Mucosa of descending colon (tissue), 3 donors: ENCODE data around the gene SLAMF1. TPM values are rescaled to one million over a fixed set of nuclear protein-coding genes. Genes with fewer than 3 reads are reported as not detected.

Source experiments
- ATAC-seq: fragments of 200-7000 bp; cut with Tn5 transposase; one replicate; pipeline ENCODE4 v1.9.1; 2020; ENCODE audit warnings: mild to moderate bottlenecking, moderate library complexity
- DNase-seq, 3 donors: peaks; one replicate each; pipeline ENCODE4 v3.0.0-alpha.2; 2020
- H3K36me3 ChIP-seq: fragments of 200-600 bp; one replicate; pipeline ENCODE4 v1.8.0; 2021; ENCODE audit warnings: low read depth, mild to moderate bottlenecking
- H3K4me1 ChIP-seq: fragments of 200-600 bp; one replicate; pipeline ENCODE4 v1.8.0; 2021; ENCODE audit warnings: low read depth, mild to moderate bottlenecking
- H3K4me3 ChIP-seq: fragments of 200-600 bp; one replicate; pipeline ENCODE4 v1.8.0; 2021; ENCODE audit warnings: mild to moderate bottlenecking
- H3K9me3 ChIP-seq: fragments of 200-600 bp; one replicate; pipeline ENCODE4 v1.8.0; 2021; ENCODE audit warnings: mild to moderate bottlenecking
- intact Hi-C, 2 donors: fragments of 100-400 bp; cut with DNase I in 1 of 2; cut with micrococcal nuclease in 1 of 2; formaldehyde crosslinking; loops; one replicate each; pipeline versions ENCODE4 v1.11.0 to v1.11.1; 2022; cut with DNase I, micrococcal nuclease
- total RNA-seq, 3 donors: library from RNA; stranded (reverse); fragmentation: NEBNext Ultra II Directional in 2 of 3; extraction: Animal tissue kit (Norgen Biotek cat#: 25700) in 2 of 3; gene quantifications; one replicate each; pipeline versions ENCODE4 v1.2.1 to v1.2.4, GENCODE V29; 2021 to 2023
- TF ChIP-seq, protein P1 (sequence below): fragments of 200-600 bp; IDR thresholded peaks from one replicate; pipeline ENCODE4 v1.8.0; 2022; ENCODE audit warnings: antibody characterized with exemption, mild to moderate bottlenecking
- donor health status: DM: no; HTN: no; CAD: no; lungs with moderate emphysema.
- donor health status: DM: no; HTN: no; CAD: no.
- donor health status: DM: no; HTN: yes; CAD: no.

The SLAMF1 gene
- total RNA-seq, 3 donors from 2014 or later: 1.1 to 2.2 (median 1.6) TPM

DNA sequence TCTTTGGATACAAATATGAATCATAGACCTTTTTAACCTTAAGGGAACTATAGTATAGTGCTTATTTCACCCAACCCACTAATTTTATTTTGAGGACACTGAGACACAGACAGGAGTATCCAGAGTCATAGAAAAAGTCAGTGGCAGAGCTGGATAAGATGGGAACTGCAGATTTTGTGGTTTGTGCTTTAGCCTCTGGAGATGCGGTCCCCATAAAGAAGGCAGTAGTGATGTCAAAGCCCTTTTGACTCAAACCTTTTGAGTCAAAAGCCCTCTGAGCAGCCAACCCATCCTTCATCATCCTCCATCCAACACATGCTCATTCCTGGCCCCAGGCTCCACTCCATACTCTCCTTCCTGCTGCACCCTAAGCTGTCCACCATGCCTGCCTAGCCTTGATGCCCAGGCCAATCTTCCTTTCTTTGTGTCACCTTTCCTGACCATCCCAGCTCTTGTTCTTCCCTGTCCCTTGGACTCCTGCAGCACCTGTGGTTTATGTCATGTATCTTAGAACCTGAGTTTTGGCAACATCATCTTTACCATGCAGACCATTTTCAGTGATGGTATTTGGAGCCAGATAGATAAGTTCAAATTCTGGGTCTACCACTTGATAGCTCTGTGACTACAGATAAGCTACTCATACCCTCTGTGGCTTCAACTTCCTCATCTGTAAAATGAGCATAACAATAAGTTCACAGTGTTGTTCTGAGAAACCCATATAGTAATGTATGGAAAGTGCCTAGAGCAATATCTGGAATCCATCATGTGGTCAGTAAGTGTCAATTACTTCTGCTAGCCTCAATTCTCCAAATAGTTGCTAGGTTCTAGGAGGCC, 20.1 kb downstream of the SLAMF1 start:
- intact Hi-C loops: no loop called here
- Histone ChIP-seq H3K4me1 (no peaks in the 10 kb centered on the region), H3K36me3 (no peaks in the 10 kb centered on the region), H3K4me3 (no peak overlapping the region), H3K9me3 (no peaks in the 10 kb centered on the region)
- DNase-seq: no peak
- TF ChIP-seq, protein P1, sequence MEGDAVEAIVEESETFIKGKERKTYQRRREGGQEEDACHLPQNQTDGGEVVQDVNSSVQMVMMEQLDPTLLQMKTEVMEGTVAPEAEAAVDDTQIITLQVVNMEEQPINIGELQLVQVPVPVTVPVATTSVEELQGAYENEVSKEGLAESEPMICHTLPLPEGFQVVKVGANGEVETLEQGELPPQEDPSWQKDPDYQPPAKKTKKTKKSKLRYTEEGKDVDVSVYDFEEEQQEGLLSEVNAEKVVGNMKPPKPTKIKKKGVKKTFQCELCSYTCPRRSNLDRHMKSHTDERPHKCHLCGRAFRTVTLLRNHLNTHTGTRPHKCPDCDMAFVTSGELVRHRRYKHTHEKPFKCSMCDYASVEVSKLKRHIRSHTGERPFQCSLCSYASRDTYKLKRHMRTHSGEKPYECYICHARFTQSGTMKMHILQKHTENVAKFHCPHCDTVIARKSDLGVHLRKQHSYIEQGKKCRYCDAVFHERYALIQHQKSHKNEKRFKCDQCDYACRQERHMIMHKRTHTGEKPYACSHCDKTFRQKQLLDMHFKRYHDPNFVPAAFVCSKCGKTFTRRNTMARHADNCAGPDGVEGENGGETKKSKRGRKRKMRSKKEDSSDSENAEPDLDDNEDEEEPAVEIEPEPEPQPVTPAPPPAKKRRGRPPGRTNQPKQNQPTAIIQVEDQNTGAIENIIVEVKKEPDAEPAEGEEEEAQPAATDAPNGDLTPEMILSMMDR: no peak
- no peak for ATAC-seq

DNA sequence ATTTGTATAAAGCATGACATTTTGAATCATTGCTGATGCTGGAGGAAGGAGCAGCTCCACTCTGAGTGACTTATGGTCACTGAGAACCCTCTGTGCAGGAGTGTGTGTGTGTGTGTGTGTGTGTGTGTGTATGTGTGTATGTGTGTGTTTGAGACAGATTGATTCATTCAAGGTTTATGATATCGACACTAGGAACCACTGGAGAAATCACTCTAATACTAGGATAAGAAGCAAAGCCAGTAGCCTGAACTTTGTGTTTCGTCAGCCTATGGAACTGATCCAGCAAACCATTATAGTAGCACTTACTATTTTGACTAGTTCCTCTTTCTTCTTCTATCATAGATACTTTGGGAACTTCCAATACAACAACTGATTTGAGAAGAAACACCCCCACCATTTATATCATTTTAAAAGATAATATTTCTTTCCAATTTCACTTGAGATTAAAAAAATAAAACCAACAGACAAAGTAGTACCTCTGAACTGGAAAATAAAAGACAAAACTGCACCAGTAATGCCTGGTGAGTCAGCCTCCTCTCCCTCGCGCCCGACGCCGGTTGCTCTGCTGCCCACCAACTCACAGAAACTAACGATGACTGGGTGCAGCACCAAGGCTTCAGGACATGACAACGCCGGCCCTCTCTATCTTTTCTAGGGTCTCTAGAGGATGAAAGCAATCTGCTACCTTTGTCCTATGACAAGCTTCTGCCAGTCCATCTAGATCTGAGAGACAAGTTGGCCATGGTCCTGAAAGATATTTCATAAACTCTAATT, 20.9 kb downstream of the SLAMF1 start:
- TF ChIP-seq, protein P1: no peak
- Histone ChIP-seq H3K9me3 (no peaks in the 10 kb centered on the region), H3K4me3 (no peak overlapping the region), H3K36me3 (no peaks in the 10 kb centered on the region), H3K4me1 (no peaks in the 10 kb centered on the region)
- intact Hi-C loops: no loop called here
- no peak for ATAC-seq
- no peak for DNase-seq

DNA sequence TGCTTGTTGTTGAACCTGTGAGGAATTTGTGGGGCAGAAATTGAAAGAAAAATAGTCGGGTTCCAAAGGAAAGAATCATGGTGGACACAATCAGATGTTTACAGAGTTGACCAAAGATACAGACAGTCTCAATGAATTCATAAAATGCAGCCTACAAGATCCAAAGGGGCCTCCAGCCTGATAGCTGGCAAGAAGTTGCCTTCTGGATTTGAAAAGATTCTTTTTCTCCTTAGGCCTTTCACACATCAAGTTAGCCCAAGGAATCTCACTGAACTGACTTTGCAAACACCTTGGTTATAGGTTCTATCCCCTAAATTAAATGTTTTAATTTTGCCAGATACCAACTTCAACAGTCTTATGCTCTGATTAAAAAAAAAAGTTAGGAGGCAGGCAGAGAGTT, 21.5 kb downstream of the SLAMF1 start:
- ATAC-seq: no peak
- intact Hi-C loops: no loop called here
- DNase-seq: no peak
- Histone ChIP-seq H3K36me3 (no peaks in the 10 kb centered on the region), H3K4me3 (no peak overlapping the region), H3K9me3 (no peaks in the 10 kb centered on the region), H3K4me1 (no peaks in the 10 kb centered on the region)
- TF ChIP-seq, protein P1: no peak

DNA sequence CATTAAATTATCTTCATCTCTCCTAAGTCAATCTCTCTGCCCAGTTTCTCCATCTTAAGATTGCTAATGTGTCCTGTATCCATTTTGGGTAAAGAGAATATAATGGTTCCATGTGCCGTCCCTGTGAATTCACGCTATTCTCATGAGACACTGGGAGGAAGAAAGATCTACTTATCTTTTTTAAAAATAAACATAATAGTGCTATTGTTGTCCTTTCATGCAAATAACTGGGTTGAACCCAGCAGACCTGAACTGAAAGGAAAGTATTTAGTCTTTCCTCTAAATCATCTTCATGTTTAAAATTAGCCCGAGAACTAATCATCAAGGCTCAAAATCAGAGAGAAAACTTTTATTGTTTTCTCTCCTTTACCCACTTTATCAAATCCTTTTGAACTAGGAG, 22.4 kb downstream of the SLAMF1 start:
- Histone ChIP-seq H3K4me1 (no peaks in the 10 kb centered on the region), H3K36me3 (no peaks in the 10 kb centered on the region), H3K4me3 (no peak overlapping the region), H3K9me3 (no peaks in the 10 kb centered on the region)
- intact Hi-C loops: no loop called here
- ATAC-seq: no peak
- no peak for DNase-seq
- TF ChIP-seq, protein P1: no peak

DNA sequence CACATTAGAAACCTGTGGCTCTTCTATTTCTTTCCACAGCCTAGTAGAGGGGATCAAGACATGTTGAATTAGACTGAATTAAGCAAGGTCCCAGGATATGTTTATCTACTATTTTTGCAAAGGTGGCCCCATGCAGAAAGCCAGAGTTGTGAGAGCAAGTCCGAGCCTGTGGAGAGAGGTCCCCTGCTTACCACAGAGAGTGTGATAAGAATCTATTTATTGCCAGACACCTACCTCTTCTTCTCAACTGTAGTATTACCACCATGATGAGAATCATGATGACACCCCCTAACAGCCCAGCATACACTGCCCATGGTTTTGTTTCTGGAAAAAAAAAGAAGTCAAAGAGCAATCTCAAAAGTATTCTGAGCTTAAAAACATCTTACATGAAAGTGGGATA, 23.0 kb downstream of the SLAMF1 start:
- H3K36me3 ChIP-seq: no peaks in the 10 kb centered on the region
- H3K4me3 ChIP-seq: no peak overlapping the region
- DNase-seq (no peak), ATAC-seq (no peak)
- TF ChIP-seq, protein P1: no peak
- intact Hi-C loops: no loop called here
- H3K4me1 ChIP-seq: no peaks in the 10 kb centered on the region
- H3K9me3 ChIP-seq: no peaks in the 10 kb centered on the region
